Tibial nerve (tissue), 4 donors: ENCODE results near the gene TM4SF4. TPM values are rescaled to one million over a fixed set of nuclear protein-coding genes. Genes with fewer than 3 reads are reported as not detected.
A peak's percentile ranks its signal among the peaks of the same experiment; 100 is the strongest.

Source experiments
- DNase-seq, 2 donors: peaks; one replicate each; pipeline ENCODE4 v3.0.0-alpha.2; 2019; ENCODE audit warnings: low spot score in 2 of 2
- H3K27ac ChIP-seq, 4 donors: fragments of 200-600 bp; sonication (generic) in 3 of 4; one replicate each; pipeline ENCODE4 v1.5.1; 2017 to 2019; ENCODE audit warnings: mild to moderate bottlenecking in 1 of 4
- H3K27me3 ChIP-seq, 2 donors: fragments of 200-600 bp; sonication (generic) in 1 of 2; one replicate each; pipeline versions ENCODE4 v1.5.1 to v1.6.0; 2017 to 2019
- H3K36me3 ChIP-seq, 3 donors: fragments of 200-600 bp; sonication (generic); one replicate each; pipeline ENCODE4 v1.5.1; 2018 to 2019
- H3K4me1 ChIP-seq, 4 donors: fragments of 200-600 bp; sonication (generic) in 3 of 4; one replicate each; pipeline ENCODE4 v1.5.1; 2017 to 2019
- H3K4me3 ChIP-seq, 4 donors: fragments of 200-600 bp; sonication (generic) in 3 of 4; one replicate each; pipeline ENCODE4 v1.5.1; 2017 to 2019; ENCODE audit warnings: mild to moderate bottlenecking in 1 of 4, moderate library complexity in 1 of 4
- H3K9me3 ChIP-seq, 4 donors: fragments of 200-600 bp; sonication (generic) in 3 of 4; one replicate each; pipeline ENCODE4 v1.5.1; 2017 to 2019
- EP300 ChIP-seq, 2 donors: sonication (generic); formaldehyde crosslinking; IDR thresholded peaks; one replicate each; pipeline ENCODE4 v1.6.1; 2017; ENCODE audit warnings: antibody characterized with exemption in 2 of 2, mild to moderate bottlenecking in 1 of 2
- POLR2A ChIP-seq, 2 donors: fragments of 450-650 bp; IDR thresholded peaks; one replicate each; pipeline ENCODE4 v1.6.1; 2017; ENCODE audit warnings: antibody characterized with exemption in 2 of 2, mild to moderate bottlenecking in 2 of 2, moderate library complexity in 2 of 2
- WGBS, 2 donors: methylation state at CpG; one replicate each; pipeline ENCODE4 v1.1.5; 2018; 5-methylcytosine and 5-hydroxymethylcytosine counted together
- total RNA-seq, 4 donors: library from RNA; depleted of rRNA; stranded (reverse); fragments of >200 nt; gene quantifications; one replicate each; pipeline ENCODE4 v1.1.0, GENCODE V29; 2016
- TF ChIP-seq, protein P1 (sequence below), 5 experiments: fragments of 200-600 bp in 3 of 5; fragments of 450-650 bp in 2 of 5; sonication (generic) in 3 of 5; IDR thresholded peaks; one replicate each; pipeline ENCODE4 v1.5.1; 2016 to 2019; ENCODE audit warnings: antibody characterized with exemption in 5 of 5, mild to moderate bottlenecking in 3 of 5, moderate library complexity in 2 of 5

TM4SF4 gene, protein sequence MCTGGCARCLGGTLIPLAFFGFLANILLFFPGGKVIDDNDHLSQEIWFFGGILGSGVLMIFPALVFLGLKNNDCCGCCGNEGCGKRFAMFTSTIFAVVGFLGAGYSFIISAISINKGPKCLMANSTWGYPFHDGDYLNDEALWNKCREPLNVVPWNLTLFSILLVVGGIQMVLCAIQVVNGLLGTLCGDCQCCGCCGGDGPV
- total RNA-seq, result not detected

DNA sequence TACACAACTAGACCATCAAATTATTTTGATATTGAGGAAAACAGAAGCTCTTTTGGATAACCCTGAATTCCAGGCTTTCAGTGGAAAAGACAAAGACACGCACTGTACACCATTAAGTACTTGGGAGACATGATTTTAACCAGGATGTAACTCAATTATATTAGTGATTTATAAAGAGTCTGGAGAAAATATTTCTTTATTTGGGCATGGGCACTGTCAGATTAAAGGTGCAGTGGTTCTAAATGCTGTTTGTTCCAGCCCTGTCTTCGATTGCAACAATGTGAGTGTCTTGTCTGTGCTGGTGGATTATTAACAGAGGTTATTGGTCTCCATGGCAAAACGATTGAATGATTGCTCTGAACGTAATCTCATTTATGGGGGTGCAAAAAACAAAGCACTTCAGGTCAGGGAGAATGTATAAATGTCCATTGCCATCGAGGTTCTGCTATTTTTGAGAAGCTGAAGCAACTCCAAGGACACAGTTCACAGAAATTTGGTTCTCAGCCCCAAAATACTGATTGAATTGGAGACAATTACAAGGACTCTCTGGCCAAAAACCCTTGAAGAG lies at the start of gene TM4SF4:
TM4SF4 (plus strand) TSS at position 448 of the 568 bp plus-strand sequence. CDS start 181 bp downstream, outside the sequence.
- Histone ChIP-seq H3K27ac (peak within 1 kb of the TSS in 2 of 4 donors; percentile 21 to 62), H3K9me3 (no peaks in the 10 kb centered on the region), H3K36me3 (no peaks in the 10 kb centered on the region), H3K4me1 (peaks cover 0 to 25% (median 7%) of the 10 kb centered on the region in 4 donors), H3K4me3 (no peak within 1 kb of the TSS), H3K27me3 (no peaks in the 10 kb centered on the region)
- WGBS, 2 donors, result 60 to 66% methylated on average over 5 of the region's 5 CpGs
- DNase-seq, result no peak
- no peak for TF ChIP-seq EP300 (IDR thresholded peaks at IDR 0.05)
- TF ChIP-seq POLR2A (IDR thresholded peaks at IDR 0.05), result no peak
- TF ChIP-seq, protein P1, sequence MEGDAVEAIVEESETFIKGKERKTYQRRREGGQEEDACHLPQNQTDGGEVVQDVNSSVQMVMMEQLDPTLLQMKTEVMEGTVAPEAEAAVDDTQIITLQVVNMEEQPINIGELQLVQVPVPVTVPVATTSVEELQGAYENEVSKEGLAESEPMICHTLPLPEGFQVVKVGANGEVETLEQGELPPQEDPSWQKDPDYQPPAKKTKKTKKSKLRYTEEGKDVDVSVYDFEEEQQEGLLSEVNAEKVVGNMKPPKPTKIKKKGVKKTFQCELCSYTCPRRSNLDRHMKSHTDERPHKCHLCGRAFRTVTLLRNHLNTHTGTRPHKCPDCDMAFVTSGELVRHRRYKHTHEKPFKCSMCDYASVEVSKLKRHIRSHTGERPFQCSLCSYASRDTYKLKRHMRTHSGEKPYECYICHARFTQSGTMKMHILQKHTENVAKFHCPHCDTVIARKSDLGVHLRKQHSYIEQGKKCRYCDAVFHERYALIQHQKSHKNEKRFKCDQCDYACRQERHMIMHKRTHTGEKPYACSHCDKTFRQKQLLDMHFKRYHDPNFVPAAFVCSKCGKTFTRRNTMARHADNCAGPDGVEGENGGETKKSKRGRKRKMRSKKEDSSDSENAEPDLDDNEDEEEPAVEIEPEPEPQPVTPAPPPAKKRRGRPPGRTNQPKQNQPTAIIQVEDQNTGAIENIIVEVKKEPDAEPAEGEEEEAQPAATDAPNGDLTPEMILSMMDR (IDR thresholded peaks at IDR 0.05), result no peak

DNA sequence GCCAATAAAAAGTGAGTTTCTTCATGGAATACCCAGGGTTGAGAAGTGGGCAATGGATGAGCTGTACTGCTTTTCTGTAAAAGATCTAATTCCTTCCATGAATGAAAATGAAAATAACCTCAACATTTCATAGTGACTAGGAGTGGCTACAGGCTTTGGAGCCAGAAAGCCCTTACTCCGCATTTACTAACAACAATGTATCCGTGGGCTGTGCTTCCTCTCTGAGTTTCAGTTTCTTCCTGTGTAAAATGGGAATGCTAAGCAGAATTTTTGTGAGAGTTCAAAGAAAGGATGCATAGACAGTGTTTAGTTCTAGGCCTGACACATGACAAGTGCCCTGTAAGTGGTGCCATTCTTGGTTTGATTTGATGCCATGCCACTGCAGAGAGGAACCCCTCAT lies 49.6 kb upstream of the TM4SF4 start:
- TF ChIP-seq EP300 (IDR thresholded peaks at IDR 0.05), result no peak
- TF ChIP-seq, protein P1 (IDR thresholded peaks at IDR 0.05), result no peak
- TF ChIP-seq POLR2A (IDR thresholded peaks at IDR 0.05), result no peak
- Histone ChIP-seq H3K27me3 (no peaks in the 10 kb centered on the region), H3K36me3 (no peaks in the 10 kb centered on the region), H3K9me3 (no peaks in the 10 kb centered on the region), H3K4me3 (no peak overlapping the region), H3K27ac (no peak overlapping the region), H3K4me1 (peaks cover 0 to 19% (median 0%) of the 10 kb centered on the region in 4 donors)
- DNase-seq, result no peak
- 51 to 61% methylated on average over 2 of the region's 2 CpGs for WGBS, 2 donors

DNA sequence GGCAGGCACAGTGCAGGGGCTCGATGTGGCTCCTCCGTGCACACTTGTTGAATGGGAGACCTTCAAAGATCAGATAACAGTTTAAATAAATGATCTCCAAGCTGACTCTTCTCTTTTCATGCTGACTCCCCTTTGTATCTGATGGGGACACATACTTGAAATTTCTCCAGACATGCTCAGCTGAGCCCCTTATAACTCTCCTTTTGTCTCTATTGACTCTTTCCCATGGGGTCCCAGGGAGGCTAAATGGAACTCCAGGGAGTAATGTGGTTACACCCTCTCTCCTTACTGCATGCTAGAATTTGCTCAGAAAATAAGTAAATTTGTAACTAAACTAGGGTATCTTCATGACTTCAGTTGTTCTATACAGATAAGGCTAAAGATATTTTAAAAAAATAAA lies 48.2 kb upstream of the TM4SF4 start:
- 34 to 38% methylated on average over 2 of the region's 2 CpGs for WGBS, 2 donors
- Histone ChIP-seq H3K4me3 (no peak overlapping the region), H3K27me3 (no peaks in the 10 kb centered on the region), H3K27ac (no peak overlapping the region), H3K36me3 (no peaks in the 10 kb centered on the region), H3K9me3 (no peaks in the 10 kb centered on the region), H3K4me1 (peaks cover 0 to 19% (median 0%) of the 10 kb centered on the region in 4 donors)
- no peak for TF ChIP-seq POLR2A (IDR thresholded peaks at IDR 0.05)
- no peak for TF ChIP-seq EP300 (IDR thresholded peaks at IDR 0.05)
- TF ChIP-seq, protein P1 (IDR thresholded peaks at IDR 0.05), result no peak
- no peak for DNase-seq

DNA sequence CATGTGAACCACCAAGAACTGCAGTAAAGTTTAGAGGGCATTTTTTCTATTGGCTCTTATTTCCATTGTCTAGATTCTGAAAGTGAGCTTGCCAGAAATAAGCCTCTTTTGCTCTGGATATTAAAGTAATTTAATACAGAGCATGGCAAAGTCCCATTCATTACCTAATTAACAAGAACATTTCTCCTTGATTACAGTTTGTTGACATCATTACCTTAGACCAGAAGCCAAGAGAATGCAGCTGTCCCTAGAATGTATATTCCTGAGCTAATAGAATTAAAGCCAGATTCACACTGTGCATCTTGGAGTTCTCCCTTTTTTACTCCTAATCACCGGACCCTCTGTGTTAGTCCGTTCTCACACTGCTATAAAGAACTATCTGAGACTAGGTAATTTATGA lies 46.4 kb upstream of the TM4SF4 start:
- no peak for TF ChIP-seq EP300 (IDR thresholded peaks at IDR 0.05)
- TF ChIP-seq, protein P1 (IDR thresholded peaks at IDR 0.05), result no peak
- TF ChIP-seq POLR2A (IDR thresholded peaks at IDR 0.05), result no peak
- Histone ChIP-seq H3K4me3 (no peak overlapping the region), H3K27ac (no peak overlapping the region), H3K9me3 (no peaks in the 10 kb centered on the region), H3K4me1 (peaks cover 0 to 19% (median 0%) of the 10 kb centered on the region in 4 donors), H3K27me3 (no peaks in the 10 kb centered on the region), H3K36me3 (no peaks in the 10 kb centered on the region)
- 90 to 94% methylated on average over 2 of the region's 2 CpGs for WGBS, 2 donors
- DNase-seq, result no peak

DNA sequence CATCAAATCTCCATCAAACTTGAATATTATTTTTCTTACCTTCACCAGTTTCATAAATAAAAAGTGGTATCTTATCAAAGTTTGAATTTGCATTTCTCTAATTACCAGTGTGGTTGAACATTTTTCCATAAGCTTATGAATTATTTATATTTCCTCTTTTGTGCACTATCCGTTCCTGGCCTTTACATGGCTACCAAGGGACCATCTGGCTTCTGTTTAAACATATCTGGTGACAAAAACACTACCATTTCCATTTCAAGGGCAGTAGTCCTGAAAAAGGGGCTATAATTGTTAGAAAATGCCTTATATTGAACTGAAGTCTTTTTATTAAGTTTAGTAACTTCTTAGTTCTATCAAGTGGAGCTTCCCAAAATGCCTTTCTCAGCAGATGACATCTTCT lies 44.3 kb upstream of the TM4SF4 start:
- Histone ChIP-seq H3K27ac (no peak overlapping the region), H3K9me3 (peaks cover 0 to 4% (median 0%) of the 10 kb centered on the region in 4 donors), H3K4me3 (no peak overlapping the region), H3K36me3 (no peaks in the 10 kb centered on the region), H3K4me1 (peaks cover 0 to 10% (median 0%) of the 10 kb centered on the region in 4 donors), H3K27me3 (no peaks in the 10 kb centered on the region)
- TF ChIP-seq, protein P1 (IDR thresholded peaks at IDR 0.05), result no peak
- TF ChIP-seq EP300 (IDR thresholded peaks at IDR 0.05) (no peak), POLR2A (IDR thresholded peaks at IDR 0.05) (no peak)
- WGBS, 2 donors, result 64 to 66% methylated on average over 1 of the region's 1 CpG
- DNase-seq, result no peak
